Renal pelvis (tissue), 4 donors: Measurements from ENCODE around the gene LIMK2. TPM values are rescaled to one million over a fixed set of nuclear protein-coding genes. Genes with fewer than 3 reads are reported as not detected.
"Not testable (repeated sequence)": the region's sequence is repeated elsewhere in the genome, so short reads cannot be mapped to it uniquely, and the experiment has no call there.

ENCODE experiments used
- DNase-seq: peaks from one replicate; pipeline ENCODE4 v3.0.0-alpha.2; 2013
- polyA plus RNA-seq, 3 donors: library from polyadenylated mRNA; unstranded; fragments of 120-200 nt; gene quantifications; one replicate each; pipeline ENCODE4 v1.2.1, GENCODE V29; 2013; ENCODE audit not compliant: insufficient read length in 3 of 3

The LIMK2 gene
- polyA plus RNA-seq, 3 donors: 47.6 to 68.8 (median 67.3) TPM

DNA sequence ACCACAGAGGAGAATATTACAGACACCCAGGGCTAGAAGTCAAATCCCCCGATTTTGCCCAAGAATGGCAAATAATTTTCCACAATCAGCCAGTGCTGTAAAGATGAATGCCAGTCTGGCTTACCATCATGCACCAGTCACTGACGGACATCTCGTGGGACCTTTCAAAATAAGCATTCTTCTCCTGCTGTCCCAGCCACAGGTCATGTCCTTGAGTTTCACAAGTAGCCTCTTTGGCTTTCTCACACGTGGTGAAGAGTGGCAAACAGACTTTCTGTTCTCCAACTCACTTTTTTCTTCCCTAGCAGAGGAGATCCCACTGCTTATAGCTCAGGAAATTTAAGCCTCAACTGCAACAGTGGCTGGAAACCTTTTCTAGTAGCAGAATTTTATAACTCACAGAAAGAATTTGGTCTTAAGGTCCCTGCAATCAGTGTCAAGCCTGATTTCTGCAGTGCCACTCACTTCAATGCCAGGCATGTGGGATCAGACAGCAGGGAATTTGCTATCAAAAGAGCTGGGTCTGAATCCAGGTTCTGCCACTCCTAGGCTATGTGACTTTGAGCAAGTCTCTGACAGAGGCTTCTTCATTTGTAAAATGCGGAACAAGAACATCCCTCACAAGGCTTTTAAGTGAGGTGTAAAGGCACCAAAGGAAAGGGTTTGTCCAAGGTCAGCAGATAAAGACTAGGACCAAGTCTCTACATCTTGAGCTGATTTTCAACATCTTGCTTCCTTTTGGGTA is 76.6 kb downstream of the LIMK2 start:
- DNase-seq: no peak

- DNase-seq: no peak
These were observed 77.2 kb downstream of the LIMK2 start for GRCh38 chr22:31289344-31289743.

DNA sequence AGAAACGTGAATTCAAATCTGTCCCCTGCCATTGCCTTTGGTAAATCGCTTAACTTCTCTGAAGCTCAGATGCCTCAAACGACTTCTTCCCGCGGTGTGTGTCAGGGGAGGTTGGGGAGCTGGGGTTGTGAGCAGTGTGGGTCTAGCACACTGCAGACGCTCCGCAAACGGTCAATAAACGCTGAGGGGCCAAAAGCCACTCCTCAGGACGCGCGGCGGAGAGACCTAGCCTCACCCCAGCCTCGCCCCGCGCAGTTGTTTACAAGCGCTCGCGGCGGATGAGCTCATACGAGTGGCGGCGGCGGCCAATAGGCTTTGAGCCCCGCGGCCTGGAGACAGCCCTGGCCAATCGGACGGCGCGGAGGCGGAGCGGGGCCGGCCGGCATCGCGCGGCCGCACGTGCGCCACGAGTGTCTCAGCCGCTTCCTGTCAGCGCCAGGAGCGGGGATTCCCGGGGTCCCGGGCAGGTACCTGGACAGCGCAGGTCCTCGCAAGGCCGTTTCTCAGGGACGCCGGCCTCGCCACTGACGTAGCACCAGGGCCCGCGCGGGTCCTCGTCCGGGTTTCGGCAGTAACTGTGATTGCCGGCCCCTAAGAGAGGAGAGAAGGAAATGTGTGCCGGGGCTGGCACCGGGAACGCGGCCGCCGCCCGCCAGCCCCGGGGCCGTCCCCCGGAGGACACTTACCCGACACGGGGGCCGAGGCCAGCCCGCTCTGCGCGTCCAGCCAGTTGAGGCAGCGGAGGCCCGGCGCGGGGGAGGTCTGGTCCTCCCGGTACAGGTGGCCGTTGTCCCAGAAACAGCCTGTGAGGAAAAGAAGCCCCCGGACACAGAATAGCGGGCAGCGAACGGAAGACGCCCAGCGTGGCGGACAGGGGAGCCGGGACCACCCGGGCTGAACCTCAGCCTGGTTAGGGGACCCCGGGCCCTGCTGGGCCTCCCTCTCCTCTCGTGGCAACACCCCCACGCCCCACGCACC is 78.7 kb downstream of the LIMK2 start:
- DNase-seq: peak; percentile 91

GRCh38 chr22:31291481-31292235 is 79.6 kb downstream of the LIMK2 start:
- no peak for DNase-seq

DNA sequence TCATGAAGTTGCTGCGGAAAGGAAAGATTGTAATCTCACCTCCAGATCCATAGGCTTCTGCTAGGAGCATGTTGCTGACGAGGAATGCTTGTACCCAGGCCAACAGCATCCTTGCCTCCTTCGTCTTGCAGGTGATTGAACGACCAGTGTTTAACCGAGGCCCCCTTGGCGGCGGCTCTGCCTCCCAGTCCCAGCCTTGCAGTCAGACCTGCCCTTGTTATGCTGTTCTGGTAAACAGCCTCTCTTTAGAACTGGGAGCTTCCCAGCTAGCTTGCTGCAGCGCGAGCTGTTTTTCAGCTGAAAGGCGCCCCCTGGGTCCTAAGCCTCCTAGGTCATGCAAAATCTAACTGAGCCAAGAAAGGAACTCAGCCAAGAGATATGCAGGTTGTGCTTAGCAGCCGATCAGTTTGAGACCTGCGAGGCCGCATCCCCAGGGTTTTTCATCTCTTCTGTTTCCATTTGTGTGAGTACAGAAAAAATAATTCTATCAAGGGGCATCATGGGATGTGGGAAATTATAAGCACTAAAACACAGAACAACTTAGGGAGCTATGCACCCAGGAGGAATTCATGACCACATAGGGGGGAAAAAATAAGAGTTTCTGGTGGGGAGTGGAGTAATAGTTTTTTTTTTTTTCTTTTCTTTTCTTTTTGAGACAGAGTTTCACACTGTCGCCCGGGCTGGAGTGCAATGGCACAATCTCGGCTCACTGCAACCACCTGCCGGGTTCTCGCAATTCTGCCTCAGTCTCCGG is 80.3 kb downstream of the LIMK2 start, which contains the start of gene PIK3IP1:
Gene PIK3IP1, minus strand, starts transcription at position 253 of the 754 bp plus-strand sequence. Its CDS starts 144 bp downstream, at position 109.
- DNase-seq: peak; percentile 82

- no peak for DNase-seq
These were observed 83.3 kb downstream of the LIMK2 start for GRCh38 chr22:31295360-31295759.

GRCh38 chr22:31295831-31296657 is 83.9 kb downstream of the LIMK2 start:
- DNase-seq: no peak

- DNase-seq: no peak
These were observed 88.8 kb downstream of the LIMK2 start for GRCh38 chr22:31300896-31301295.

- DNase-seq: no peak
These were observed 89.9 kb downstream of the LIMK2 start for GRCh38 chr22:31302006-31302405.

GRCh38 chr22:31302537-31302936 is 90.4 kb downstream of the LIMK2 start:
- no peak for DNase-seq

GRCh38 chr22:31305194-31305593 is 93.1 kb downstream of the LIMK2 start:
- no peak for DNase-seq

- no peak for DNase-seq
These were observed 96.1 kb downstream of the LIMK2 start for GRCh38 chr22:31308181-31308580.

DNA sequence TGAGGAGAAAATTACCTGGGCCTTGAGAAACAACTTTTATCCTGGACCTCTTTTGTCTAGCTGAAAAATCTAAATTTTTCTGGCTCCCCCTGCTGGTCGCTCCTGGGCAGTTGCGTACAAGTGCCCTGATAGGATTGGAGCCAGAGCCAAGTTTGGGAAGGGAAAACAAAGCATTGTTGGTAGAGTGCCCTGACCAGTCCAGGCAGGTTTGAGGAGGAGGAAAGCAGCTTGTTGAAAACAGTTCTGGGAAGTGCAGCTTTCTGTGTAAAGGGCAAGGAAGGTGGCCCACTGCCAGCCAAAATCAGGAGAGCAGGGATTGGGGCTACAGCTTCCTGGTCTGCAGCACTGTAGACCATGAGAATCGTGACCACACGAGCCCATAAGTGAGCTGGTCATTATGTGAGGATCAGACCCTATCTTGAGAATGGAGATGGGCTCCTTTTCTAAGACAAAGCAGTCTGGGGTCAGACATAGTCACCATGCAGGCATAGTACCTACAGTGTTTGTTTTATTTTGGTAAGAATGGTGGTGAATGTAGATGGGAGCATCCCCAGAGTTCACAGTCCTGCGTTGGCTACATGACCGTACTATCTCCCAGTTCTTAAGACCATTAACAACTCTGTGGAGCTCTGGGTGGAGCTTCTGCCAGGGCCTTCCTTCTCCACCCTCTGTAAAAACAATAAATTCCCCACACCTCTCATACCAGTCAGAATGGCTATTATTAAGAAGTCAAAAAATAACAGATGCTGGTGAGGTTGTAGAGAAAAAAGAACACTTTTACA is 101.5 kb downstream of the LIMK2 start:
- DNase-seq: peak; percentile 67

- not testable (repeated sequence) for DNase-seq
These were observed 102.1 kb downstream of the LIMK2 start for GRCh38 chr22:31314220-31314619.

- no peak for DNase-seq
These were observed 109.3 kb downstream of the LIMK2 start for GRCh38 chr22:31321421-31321820.

DNA sequence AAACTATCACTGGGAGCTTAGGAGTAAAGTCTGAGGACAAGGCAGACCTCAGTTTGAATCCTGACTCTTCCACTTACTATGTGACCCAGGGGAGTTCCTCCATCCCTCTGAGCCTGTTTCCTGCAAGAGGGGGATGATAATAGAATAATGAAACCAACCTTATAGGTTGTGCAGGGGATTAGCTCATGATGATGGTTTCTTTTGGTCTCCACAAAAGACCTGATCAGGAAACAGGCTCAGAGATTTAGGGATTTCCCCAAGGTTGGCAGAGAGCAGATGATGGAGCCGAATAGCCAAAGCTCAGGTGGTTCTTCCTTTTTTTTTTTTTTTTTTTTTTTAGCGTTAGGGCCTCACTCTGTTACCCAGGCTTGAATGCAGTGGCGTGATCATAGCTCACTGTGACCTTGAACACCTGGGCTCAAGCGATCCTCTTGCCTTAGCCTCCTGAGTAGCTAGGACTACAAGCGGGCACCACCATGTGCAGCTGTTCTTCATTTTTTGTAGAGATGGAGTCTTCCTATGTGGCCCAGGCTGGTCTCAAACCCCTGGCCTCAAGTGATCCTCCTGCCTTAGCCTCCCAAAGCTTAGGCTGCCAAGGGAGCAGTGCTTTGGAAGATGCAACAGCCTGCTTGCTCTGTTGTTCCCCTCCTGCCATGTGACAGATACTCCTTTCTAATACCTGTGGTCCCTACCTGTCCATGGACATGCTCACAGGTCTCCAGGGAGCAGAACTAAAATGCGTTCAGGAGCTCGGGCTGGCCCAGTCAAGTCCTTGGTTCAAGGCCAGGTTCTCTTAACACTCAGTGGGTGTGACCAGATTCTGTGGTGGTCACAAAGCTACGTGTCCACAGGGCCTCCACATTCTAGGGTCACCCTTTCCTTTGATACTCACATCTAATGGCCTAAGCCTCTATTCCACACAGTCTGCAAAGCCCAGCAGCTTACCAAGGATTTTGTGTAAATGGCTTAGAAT is 111.8 kb downstream of the LIMK2 start:
- no peak for DNase-seq

- no peak for DNase-seq
These were observed 114.8 kb downstream of the LIMK2 start for GRCh38 chr22:31326877-31327276.
